GM18867 (cell line): ENCODE measurements around the gene MTHFD1.
A peak's percentile ranks its signal among the peaks of the same experiment; 100 is the strongest.

Experiments
- ATAC-seq: cut with Tn5 transposase; IDR thresholded peaks from one replicate; pipeline ENCODE4 v1.9.1; 2021; ENCODE audit warnings: mild to moderate bottlenecking, moderate library complexity; ENCODE audit not compliant: unreplicated experiment

Gene MTHFD1

DNA sequence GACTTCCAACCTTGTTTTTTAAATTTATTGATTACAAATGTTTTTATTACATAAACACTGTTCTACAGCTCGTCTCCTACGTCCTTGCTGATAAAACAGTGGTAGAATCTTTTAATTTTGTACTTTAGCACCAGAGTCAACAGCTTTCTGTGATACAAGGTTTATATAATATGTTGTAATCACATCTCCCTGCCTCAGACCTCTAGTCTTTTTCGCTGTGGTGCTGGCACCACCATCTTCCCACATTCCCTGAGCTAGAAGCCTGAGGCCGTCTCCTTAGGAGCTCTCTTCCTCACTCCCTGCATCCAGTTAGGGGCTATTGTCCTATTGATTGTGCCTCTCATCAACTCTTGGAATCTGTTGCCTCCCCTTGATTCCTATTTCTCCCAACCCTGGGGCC is 17.1 kb downstream of the MTHFD1 start:
- ATAC-seq, result no peak

DNA sequence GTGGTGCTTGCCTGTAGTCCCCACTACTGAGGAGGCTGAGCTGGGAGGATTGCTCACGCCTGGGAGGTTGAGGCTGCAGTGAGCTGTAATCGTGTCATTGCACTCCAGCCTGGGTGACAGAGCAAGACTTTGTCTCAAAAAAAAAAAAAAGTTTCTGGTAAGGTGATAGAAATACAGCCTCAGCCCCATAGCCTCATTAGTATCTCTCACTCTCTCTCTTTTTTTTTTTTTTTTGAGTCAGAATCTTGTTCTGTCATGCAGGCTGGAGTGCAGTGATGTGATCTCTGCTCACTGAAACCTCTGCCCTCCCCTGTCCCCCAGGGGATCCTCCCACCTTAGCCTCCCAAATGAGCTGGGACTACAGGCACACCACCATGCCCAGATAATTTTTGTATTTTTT is 19.2 kb downstream of the MTHFD1 start:
- peak; percentile 40 for ATAC-seq

DNA sequence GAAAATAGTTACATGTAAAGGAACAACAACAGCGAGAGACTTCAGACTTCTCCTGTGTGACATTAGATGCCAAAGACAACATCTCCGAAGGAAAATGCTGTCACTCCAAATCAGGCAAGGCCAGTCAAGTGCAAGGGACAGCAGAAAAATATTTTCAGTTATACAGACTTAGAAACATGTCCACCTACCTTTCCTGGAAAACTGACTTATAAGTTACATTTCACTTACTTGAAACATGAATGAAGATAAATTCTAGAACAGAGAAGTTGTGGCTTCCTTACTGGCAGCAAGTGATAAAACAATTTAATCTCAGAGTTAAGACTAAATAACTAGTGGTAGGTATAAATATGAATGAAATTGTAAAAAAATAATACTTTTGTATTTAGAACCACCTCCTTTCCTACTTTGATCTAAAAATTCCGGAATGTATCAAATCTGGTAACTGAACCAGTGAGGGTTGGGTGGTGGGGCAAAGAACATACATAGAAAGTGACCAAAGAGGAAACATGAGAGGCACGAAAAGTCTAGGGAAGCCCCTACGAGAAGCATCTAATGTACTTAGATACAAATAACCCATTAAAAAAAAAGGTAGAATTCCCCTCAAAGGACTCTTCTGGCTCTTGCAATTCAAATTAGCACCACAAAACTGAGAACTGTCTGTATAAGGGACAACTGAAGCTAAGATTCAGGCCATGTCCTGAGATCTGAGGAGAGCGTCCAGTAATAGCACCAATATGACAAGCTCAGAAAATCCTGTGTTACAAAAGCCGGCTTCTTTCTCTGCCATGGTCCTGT is 21.2 kb downstream of the MTHFD1 start:
- peak; percentile 44 for ATAC-seq

DNA sequence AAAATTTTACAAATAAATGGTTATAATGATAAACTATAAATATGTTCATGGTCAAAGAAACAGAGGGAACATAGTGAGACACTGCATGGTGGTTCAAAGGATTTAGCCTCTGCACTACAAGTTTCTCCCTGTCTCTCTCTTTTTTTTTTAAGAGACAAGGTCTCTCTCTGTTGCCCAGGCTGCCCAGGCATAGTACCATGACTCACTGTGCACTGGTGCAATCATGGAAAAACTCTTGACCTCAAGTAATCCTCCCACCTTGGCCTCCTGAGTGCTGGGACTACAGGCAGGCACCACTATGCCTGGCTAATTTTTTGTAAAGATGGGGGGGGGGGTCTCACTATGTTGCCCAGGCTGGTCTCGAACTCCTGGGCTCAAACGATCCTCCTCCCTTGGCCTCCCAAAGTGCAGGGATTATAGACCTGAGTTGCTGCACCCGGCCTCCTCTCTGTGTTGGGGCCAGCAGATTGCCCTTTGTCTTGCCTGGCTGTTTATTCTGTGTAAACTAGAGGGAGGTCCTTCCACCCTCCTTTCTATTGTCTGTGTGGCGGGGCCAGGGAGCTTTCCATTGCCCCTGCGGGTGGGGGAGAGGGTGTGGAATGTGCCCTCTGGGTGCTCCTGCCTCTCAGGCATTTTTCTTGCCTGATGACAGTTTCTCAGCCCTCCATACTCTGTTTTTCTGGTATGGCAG is 22.1 kb downstream of the MTHFD1 start:
- ATAC-seq, result no peak

DNA sequence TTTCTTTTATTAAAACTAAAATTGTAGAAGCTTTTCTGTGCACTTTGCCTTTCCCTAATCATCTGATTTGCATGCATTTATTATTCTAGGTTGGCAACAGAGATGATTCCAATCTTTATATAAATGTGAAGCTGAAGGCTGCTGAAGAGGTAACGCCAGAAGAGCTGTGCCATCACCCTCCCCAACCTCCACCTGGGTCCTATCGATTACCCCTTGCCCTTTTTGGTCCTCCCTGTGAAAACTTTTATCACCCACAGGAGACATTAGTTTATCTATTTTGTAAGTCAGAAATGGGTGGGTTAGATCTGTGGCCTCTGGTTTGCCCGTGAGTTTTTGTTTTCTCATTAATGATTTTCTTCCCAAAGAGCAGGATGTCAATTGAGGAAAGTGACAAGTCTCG is 22.8 kb downstream of the MTHFD1 start:
- ATAC-seq, result no peak

DNA sequence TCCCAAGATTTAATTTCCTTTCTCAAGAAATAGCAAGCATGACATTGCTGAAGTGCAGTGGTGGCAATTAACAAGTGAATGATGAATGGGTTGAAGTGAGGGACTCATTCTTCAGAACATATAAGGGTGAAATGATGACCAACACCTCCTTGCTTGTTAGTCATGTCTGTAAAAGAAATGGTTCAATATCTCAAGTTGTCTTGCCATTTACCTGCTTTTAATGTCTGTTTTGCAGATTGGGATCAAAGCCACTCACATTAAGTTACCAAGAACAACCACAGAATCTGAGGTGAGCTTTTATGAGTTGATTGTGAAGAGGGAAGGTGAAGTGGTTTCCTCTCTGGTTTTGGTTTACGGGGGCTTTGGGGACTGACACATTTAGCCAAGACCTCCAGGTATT is 24.1 kb downstream of the MTHFD1 start:
- ATAC-seq, result no peak

DNA sequence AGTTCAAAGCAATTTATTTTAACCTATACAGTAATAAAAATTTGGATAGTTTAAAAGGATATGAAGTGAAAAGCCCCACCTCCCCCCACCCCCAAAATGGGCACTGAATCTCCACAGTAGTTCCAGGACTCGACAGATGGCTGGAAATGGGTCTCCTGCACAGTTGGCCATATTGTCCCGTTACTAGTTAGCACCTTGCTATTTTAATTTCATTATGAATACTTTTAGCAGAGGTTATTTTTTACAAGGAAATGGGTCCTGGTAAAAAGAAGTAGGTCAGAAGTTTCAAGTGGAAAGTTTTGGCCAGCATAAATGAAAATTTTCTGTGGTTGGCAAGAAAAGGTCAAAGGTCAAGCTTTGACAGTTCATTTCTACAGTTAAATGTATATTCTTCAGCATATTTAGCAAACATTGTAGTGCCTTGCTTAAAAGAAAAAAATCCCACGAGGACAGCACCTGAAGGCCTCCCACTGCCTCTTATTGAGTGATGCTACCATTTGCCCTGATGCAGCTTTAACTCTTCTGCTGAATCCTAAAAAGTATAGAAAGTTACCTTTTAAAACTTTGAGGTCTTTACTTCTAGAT is 28.3 kb downstream of the MTHFD1 start:
- ATAC-seq, result no peak

DNA sequence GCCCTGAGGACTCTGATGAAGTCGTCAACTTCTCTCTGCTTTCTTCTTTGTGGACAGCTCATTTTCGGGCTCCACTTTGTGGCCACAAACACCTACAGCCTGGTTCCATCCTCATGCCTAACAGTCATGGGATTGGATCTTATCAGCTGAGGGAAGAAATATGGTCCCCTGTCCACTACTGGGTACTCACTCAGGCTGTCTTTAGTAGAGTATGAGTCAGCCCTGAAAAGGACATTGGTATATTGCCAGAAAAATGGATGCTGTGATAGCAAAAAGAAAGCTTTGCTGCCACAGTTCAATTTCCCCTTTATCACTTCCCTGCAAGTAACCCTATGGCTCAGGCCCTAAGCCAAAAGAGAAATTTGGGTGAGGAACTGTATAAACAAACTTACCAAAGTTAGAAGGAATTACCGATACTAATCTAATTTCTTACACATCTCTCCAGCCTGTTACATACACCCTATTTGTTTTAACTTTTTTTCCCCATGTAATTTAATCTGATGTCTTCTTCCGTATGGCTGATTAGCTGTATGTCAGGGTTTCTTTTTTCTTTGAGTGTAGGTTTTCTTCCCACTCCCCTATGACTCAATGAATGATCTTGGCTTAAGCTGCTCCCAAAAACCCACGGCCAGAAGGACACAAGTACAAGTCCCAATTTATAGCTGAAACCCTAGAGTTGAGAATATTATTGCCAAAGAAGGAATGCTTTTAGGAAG is 29.1 kb downstream of the MTHFD1 start:
- ATAC-seq, result no peak

DNA sequence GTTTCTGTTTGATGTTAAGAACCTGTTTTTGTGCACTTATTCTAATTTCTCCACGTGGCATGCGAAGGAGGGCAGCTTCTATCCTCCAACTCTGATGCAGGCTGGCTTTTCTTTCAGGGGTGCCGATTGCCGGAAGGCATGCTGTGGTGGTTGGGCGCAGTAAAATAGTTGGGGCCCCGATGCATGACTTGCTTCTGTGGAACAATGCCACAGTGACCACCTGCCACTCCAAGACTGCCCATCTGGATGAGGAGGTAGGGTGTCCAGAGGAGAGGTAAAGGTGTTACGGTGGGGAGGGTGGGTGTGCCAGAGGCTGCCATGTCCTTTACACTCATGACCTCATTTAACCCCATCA is 29.6 kb downstream of the MTHFD1 start:
- ATAC-seq, result no peak

DNA sequence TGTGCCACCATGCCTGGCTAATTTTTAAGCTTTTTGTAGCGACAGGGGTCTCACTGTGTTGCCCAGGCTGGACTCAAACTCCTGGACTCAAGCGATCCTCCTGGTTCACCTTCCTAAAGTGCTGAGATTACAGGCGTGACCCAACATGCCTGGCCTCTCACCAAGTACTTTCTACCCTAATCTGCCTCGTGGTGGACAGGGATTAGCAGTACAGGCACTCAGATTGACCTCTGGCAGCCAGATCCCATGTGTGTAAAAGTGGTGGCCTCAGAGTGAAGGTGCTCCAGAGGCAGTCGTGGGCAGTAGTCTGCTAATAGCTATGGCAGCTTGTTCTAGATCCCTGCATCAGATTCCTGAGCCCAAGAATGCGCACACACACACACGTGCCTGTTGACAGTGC is 30.9 kb downstream of the MTHFD1 start:
- ATAC-seq, result no peak

DNA sequence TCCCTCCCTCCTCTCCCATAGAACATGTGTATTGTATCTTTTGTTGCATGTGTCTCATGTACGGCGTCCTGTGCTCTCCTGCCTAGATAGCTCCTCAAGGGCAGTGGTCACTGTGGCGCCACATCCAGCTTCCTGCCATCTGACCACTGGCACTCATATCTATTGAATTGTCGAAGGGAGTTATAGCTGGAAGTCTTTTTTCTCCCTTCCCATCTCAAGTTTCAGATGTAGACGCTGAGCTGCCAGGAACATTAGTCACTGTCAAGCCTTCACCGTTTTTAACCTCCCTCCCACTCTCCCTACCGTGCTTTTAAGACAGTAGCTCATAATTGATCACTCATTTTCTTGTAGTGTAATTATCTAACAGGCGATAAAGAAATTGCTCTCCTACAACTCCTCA is 33.0 kb downstream of the MTHFD1 start:
- no peak for ATAC-seq

DNA sequence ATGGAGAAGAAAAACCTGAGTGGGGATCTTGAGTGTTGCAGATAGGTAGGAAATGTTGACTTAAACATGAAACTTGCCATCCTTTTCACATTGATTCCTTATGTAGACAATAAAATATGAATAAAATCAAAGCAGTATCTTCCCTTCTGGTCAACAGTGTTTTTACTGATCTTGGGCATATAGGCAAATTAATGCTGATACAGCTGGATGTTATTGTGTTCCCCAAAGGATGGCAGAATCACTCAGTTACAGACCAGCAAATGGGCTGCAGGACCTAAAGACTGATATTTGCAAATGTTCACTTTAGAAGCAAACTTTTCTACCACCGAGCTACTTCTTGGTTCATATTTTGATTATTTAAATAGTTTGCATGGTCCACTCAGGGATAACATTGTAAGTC is 33.9 kb downstream of the MTHFD1 start:
- no peak for ATAC-seq

DNA sequence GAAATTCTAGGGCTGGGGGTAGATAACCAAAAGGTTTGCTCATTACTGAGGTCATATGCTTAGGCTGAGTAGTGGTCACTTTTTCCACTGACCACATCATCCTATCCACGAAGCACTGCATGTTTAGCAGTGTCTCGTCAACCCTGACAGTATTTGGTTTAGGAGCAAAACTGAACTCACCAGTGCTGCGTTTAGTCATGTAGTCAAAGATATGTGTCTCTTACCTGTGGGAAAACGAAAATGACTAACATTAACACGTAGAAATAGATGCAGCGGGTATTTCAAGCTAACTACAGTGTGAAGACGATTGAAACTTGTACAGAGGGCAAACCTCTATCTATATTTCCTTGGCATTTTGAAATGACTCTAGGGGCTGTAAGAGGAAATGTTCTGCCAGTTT is 34.6 kb downstream of the MTHFD1 start:
- peak; percentile 76 for ATAC-seq

DNA sequence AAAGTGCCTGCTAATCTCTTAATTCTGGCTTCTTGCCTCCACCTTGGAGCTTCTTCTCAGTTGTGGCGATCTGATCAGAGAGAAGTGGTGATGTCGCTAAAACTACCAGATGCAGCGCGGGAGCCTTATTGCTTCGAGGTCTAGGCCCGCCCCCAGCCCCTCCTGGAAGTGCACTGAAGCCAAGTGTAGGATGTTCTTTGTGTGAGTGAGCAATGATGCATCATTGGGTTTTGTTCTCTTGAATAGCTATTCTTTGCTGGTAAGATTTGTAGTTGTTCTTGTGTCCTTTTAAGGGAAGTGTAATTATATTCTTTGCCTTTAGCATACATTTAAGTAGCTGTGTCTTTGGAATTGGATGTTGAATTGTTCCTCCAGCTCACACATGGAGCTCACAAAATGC is 35.8 kb downstream of the MTHFD1 start:
- no peak for ATAC-seq

DNA sequence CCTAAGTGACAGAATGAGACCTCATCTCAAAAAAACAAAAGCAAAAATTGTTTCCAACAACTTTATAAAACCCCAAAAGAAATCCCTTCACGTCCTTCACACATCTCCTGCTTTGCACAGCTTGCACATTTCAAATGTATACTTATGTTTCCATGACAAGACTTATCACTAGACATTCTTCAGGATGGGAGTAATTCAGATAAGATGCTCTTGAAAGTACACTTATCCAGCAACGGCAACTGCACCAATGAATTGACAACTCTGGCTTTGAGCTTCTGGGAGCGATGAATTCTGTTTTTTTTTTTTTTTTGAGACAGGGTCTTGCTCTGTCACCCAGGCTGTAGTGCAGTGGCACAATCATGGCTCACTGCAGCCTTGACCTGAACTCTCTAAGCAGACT is 46.4 kb downstream of the MTHFD1 start:
- no peak for ATAC-seq

DNA sequence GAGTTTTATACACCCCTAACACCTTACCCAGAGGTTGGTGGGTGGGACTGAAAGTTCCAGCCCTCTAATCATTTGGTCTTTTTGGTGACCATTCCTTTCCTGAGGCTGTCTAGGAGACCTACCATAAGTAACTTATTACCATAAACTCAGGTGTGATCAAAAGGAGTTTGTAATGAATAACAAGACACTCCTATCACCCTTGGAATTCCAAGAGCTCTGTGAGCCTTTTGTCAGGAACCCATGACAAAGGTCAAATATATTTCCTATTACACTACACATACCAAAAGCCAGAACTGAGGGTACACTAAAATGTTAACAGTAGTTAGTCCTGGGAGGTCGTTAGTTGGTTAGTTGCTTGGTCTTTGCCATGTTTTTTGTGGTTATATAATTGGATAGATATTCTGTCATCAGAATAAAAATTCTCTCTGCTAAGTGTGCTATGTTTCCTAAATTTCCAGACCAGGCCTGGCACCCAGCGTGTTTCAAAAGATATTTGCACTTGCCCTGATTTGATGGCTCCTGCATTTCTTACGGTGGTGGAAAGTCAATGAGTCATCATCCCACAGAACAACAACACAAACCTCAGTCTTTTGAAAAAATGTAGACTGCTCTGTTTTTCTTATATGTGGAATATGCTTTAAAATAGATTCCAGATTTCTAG is 50.2 kb downstream of the MTHFD1 start:
- ATAC-seq, result no peak

DNA sequence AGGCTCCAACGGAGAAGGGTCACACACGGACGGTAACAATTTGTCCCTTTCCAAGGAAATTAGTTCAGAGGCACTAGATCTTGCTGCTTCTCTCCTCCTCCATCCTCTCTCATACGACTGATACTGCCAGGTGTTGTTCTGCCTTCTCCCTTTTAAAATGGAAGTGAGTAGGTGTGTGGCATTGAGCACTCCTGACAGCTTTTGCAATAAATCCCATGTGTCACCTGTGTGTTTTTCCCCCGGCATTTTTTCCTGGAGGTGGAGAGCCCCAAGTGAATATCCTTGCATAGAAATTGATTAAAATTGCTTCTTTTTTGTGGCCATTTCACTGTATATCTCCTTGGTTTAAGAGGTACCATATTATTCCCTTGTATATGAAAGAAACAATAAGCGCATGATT is 51.0 kb downstream of the MTHFD1 start:
- ATAC-seq, result no peak

DNA sequence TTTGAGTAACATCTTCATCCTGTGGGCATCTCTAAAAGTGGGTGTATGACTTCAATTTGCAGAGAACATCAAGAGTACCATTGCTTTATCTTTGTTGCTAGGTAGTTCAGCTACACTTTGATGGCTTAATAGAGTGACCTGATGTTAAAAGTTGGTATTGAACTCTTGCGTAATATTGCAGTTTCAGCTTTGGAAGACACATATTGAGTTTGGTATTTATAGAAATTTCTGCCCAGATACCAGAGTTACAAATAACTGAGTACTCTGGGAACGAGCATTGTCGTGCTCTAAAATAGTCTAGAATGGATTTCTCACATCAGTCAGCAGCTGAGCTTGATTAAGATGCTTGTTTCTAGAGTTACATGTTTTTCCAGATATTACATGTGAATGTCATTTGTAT is 52.3 kb downstream of the MTHFD1 start:
- ATAC-seq, result no peak

DNA sequence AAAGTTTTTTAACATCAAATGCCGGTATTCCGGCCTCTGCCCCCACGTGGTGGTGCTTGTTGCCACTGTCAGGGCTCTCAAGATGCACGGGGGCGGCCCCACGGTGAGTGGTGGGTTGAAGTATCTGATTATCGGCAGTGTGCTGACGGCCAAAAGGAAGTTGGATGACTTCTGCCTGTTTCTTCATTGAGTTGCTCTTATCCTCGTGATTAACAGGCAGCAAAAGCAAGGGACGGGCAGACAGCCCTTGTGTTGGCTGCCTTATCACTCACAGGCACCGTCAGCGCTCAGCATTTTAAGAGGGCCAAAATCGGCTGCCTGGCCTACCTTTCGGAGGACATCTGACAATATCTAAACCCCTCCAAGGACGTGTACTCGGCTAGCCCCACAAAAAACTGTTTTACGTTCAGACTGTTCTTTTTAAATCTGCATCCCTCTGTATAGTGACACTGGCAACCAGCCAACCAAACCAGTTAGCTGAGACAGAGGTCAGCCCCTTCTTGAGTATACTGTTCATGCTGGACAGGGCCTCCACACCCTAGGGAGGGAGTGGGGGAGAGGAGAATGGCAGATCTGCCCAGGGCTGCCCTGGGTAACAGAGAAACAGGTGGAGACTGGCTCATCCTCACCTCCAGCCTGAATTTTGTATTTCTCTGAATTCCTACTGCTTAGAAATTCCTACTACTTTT is 54.3 kb downstream of the MTHFD1 start:
- ATAC-seq, result no peak

DNA sequence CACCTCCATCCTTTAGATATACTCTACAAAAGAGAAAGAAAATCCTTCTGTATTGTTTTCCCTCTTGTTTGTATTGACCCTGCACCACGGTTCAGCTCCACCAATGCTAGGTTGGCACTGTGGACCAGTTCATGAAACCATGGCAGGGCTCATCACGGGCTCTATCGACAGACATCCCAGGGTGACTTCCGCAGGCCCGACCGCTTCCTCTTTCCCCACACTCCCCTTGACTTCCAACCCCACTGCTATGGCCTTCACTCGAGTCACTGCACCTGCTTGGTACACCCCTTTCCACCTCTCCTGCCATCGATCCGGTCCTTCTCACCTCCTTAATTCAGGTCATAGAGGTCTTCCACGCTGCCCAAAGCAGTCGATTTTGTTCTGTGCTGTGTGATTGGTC is 56.0 kb downstream of the MTHFD1 start:
- no peak for ATAC-seq
